Measurements from ENCODE around the gene NACC2.

Gene NACC2

GRCh38 chr9:135994501-135995192 is 100.4 kb downstream of the NACC2 start:
- Histone ChIP-seq H3K27ac (ENCODE audit: extremely low read depth, low read depth, low read length) (no peak overlapping the region), H3K36me3 (ENCODE audit: control insufficient read depth in 2 of 2, insufficient read depth in 1 of 2, low read length in 2 of 2) (no peaks in the 10 kb centered on the region), H3K4me1 (ENCODE audit: control insufficient read depth, insufficient read depth, low read length) (peaks cover 7% of the 10 kb centered on the region; the same call in 1 of the 2 replicates), H3K9me3 (ENCODE audit: control insufficient read depth, insufficient read depth, low read depth, low read length) (no peaks in the 10 kb centered on the region), H3K4me3 (ENCODE audit: low read depth, low read length) (no peak overlapping the region)
- TF ChIP-seq MEIS1 (CRISPR knock-in tag; IDR thresholded peaks at IDR 0.05; ENCODE audit: borderline replicate concordance) (no peak), ZNF488 (tag by site-specific recombination; IDR thresholded peaks at IDR 0.05) (no peak), ZNF830 (tag by site-specific recombination; IDR thresholded peaks at IDR 0.05; ENCODE audit: low read depth) (no peak), ZNF48 (tag by site-specific recombination; IDR thresholded peaks at IDR 0.05) (no peak), ZNF354C (tag by site-specific recombination; IDR thresholded peaks at IDR 0.05; ENCODE audit: borderline replicate concordance, low read depth) (no peak), ZBTB49 (tag by site-specific recombination; IDR thresholded peaks at IDR 0.05; ENCODE audit: low read depth) (no peak), ZBTB8A (tag by site-specific recombination; IDR thresholded peaks at IDR 0.05) (no peak), OVOL3 (tag by site-specific recombination; IDR thresholded peaks at IDR 0.05) (no peak), ZNF626 (tag by site-specific recombination; IDR thresholded peaks at IDR 0.05) (no peak), ZBTB48 (tag by site-specific recombination; IDR thresholded peaks at IDR 0.05) (no peak), ZNF302 (tag by site-specific recombination; IDR thresholded peaks at IDR 0.05; ENCODE audit: low read depth) (no peak), KLF16 (tag by site-specific recombination; IDR thresholded peaks at IDR 0.05) (no peak), ZNF548 (tag by site-specific recombination; IDR thresholded peaks at IDR 0.05) (no peak), ZNF350 (tag by site-specific recombination; IDR thresholded peaks at IDR 0.05) (no peak), PRDM10 (tag by site-specific recombination; IDR thresholded peaks at IDR 0.05) (no peak), INSM2 (tag by site-specific recombination; IDR thresholded peaks at IDR 0.05) (no peak), ZNF394 (tag by site-specific recombination; IDR thresholded peaks at IDR 0.05; ENCODE audit: borderline replicate concordance) (no peak)
- TF ChIP-seq, protein P1, sequence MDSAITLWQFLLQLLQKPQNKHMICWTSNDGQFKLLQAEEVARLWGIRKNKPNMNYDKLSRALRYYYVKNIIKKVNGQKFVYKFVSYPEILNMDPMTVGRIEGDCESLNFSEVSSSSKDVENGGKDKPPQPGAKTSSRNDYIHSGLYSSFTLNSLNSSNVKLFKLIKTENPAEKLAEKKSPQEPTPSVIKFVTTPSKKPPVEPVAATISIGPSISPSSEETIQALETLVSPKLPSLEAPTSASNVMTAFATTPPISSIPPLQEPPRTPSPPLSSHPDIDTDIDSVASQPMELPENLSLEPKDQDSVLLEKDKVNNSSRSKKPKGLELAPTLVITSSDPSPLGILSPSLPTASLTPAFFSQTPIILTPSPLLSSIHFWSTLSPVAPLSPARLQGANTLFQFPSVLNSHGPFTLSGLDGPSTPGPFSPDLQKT (IDR thresholded peaks at IDR 0.05; ENCODE audit: borderline replicate concordance, low read depth, low read length), result no peak
- CTCF ChIA-PET, result interaction anchor here (0.6 to 1.4 kb wide), 3 partner anchors 11 to 372 kb away, joined by 3 to 4 read pairs (median 4); no protein-coding TSS in a partner anchor
- POLR2A ChIA-PET, result no interaction called here

All from HEK293 (cell line).